GM18907 (cell line): ENCODE data around the gene SLFN12L.

ENCODE experiments used
- ATAC-seq: cut with Tn5 transposase; IDR thresholded peaks from one replicate; pipeline ENCODE4 v1.9.1; 2021; ENCODE audit warnings: mild to moderate bottlenecking, moderate library complexity; ENCODE audit not compliant: unreplicated experiment

SLFN12L gene

GRCh38 chr17:35433075-35433894, 104.2 kb downstream of the SLFN12L start:
- peak; percentile 40 for ATAC-seq

- ATAC-seq: peak; percentile 79
These were observed 105.1 kb downstream of the SLFN12L start, which contains the start of gene SLFN12 for GRCh38 chr17:35432176-35433074. TSS of gene SLFN12 (minus strand) at chr17:35432500. CDS start at chr17:35423028, 9,472 bp downstream.

GRCh38 chr17:35429702-35430101, 107.8 kb downstream of the SLFN12L start:
- no peak for ATAC-seq

GRCh38 chr17:35428229-35428628, 109.2 kb downstream of the SLFN12L start:
- ATAC-seq: no peak

- no peak for ATAC-seq
These were observed 113.7 kb downstream of the SLFN12L start for GRCh38 chr17:35423761-35424160.
